CD4-positive, alpha-beta memory T cell (primary cell): Measurements from ENCODE around the gene VEZT. TPM values are rescaled to one million over a fixed set of nuclear protein-coding genes. Genes with fewer than 3 reads are reported as not detected.

ENCODE experiments used
- CTCF ChIA-PET: fragments of 350-600 bp; sonication (Branson Sonifier 250); formaldehyde crosslinking; loops from one replicate; lab custom pipeline; 2021; ENCODE audit warnings: inconsistent platforms; ENCODE audit not compliant: partially characterized antibody; lab: Charles Lee
- POLR2A ChIA-PET: fragments of 350-600 bp; sonication (Branson Sonifier 250); formaldehyde crosslinking; loops from one replicate; lab custom pipeline; 2021; ENCODE audit not compliant: partially characterized antibody; lab: Charles Lee
- DNase-seq, 5 donors: peaks; one replicate each; pipeline versions ENCODE4 v3.0.0 to v3.0.0-alpha.2; 2020 to 2022; ENCODE audit warnings: mixed read lengths in 1 of 5
- H3K27ac ChIP-seq: one replicate; pipeline ENCODE4 v1.7.0; 2013; ENCODE audit warnings: low read depth, low read length
- H3K27me3 ChIP-seq: 2 replicates; pipeline ENCODE4 v1.7.0; 2013; ENCODE audit warnings: mild to moderate bottlenecking, low read length, moderate library complexity; ENCODE audit not compliant: insufficient read depth
- H3K36me3 ChIP-seq: 2 replicates; pipeline ENCODE4 v1.7.0; 2013; ENCODE audit warnings: mild to moderate bottlenecking, low read length, moderate library complexity; ENCODE audit not compliant: insufficient read depth
- H3K4me1 ChIP-seq: 2 replicates; pipeline ENCODE4 v1.7.0; 2013; ENCODE audit warnings: mild to moderate bottlenecking, low read length, moderate library complexity; ENCODE audit not compliant: insufficient read depth
- H3K4me3 ChIP-seq, 2 donors: one replicate each; pipeline ENCODE4 v1.7.0; 2013; ENCODE audit warnings: low read length in 2 of 2, mild to moderate bottlenecking in 1 of 2
- H3K9me3 ChIP-seq, 2 donors: one replicate each; pipeline ENCODE4 v1.7.0; 2013; ENCODE audit warnings: low read length in 2 of 2, control low read depth in 1 of 2; ENCODE audit not compliant: control insufficient read depth in 1 of 2
- H3K27ac Mint-ChIP-seq, 7 donors: one replicate each; pipeline ENCODE4 v1.8.0; 2020 to 2021; ENCODE audit warnings: mixed read lengths in 7 of 7, mild to moderate bottlenecking in 6 of 7, inconsistent platforms in 3 of 7, moderate library complexity in 3 of 7
- H3K27me3 Mint-ChIP-seq, 2 donors: one replicate each; pipeline ENCODE4 v1.8.0; 2020 to 2021; ENCODE audit warnings: mixed read lengths in 2 of 2
- H3K36me3 Mint-ChIP-seq, 2 donors: one replicate each; pipeline ENCODE4 v1.8.0; 2020 to 2021; ENCODE audit warnings: mixed read lengths in 2 of 2, inconsistent platforms in 1 of 2, mild to moderate bottlenecking in 1 of 2
- H3K4me1 Mint-ChIP-seq, 4 donors: one replicate each; pipeline ENCODE4 v1.8.0; 2020 to 2021; ENCODE audit warnings: mixed read lengths in 4 of 4, mild to moderate bottlenecking in 1 of 4
- H3K4me3 Mint-ChIP-seq, 8 donors: one replicate each; pipeline ENCODE4 v1.8.0; 2020 to 2021; ENCODE audit warnings: mixed read lengths in 8 of 8, mild to moderate bottlenecking in 7 of 8, moderate library complexity in 6 of 8, inconsistent platforms in 3 of 8
- H3K9me3 Mint-ChIP-seq, 8 donors: one replicate each; pipeline ENCODE4 v1.8.0; 2020 to 2021; ENCODE audit warnings: mixed read lengths in 8 of 8, mild to moderate bottlenecking in 5 of 8, inconsistent platforms in 3 of 8, moderate library complexity in 1 of 8
- intact Hi-C: fragments of 100-400 bp; cut with micrococcal nuclease; formaldehyde crosslinking; loops from one replicate; pipeline ENCODE4 v1.15.1; 2023
- polyA plus RNA-seq, 2 donors: library from polyadenylated mRNA; unstranded; fragments of 300-500 nt; fragmentation: Illumina TruSeq; gene quantifications; one replicate each; pipeline ENCODE4 v1.2.3, GENCODE V29; 2021
- total RNA-seq, 2 experiments: library from RNA; stranded (reverse); gene quantifications; one replicate each; pipeline ENCODE4 v1.2.3, GENCODE V29; 2021

The VEZT gene
- total and polyA plus RNA-seq, 4 experiments from 2014 or later: 22.3 to 49.4 (median 34.9) TPM

DNA sequence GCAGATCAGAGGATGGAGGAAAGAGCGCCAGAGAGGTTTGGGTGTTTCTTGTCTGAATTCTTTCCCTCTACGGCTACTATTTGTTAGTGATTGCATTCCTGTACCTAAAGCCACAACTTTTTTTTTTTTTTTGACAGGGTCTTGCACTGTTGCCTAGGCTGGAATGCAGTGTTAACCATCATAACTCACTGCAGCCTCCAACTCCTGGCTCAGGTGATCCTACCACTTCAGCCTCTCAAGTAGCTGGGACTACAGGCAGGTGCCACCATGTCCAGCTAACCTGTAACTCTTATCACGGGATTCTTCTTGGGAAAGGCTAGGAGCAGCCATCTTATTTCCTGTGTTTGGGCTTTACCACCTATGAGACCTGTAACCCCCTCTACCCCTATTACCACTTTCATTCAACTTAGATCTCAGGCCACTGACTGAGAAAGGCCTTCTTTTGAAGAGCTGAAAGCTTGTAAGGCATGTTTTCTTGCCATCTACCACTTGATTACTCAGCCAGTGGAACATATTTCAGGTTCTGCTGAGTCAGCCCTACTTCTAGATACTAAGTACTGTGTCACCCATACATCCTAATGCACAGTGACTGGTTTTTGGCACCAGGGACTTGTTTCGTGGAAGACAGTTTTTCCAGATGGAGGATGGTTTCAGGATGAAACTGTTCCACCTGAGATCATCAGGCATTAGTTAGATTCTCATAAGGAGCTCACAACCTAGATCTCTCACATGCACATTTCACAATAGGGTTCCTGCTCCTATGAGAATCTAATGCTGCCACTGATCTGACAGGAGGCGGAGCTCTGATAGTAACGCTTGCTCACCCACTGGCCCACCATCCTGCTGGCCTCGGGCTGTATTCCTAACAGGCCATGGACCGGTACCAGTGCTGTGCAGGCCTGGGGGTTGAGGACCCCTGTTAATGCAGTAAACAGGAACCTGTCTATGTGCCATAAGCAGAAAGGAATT, 6.9 kb downstream of the VEZT start:
- no peak overlapping the region for H3K4me3 ChIP-seq
- peaks cover 23 to 50% (median 39%) of the 10 kb centered on the region in 4 donors for H3K4me1 Mint-ChIP-seq
- no peak overlapping the region for H3K27ac ChIP-seq
- CTCF ChIA-PET: no interaction called here
- peaks cover 22% of the 10 kb centered on the region for H3K4me1 ChIP-seq
- no peak for DNase-seq
- intact Hi-C loops: no loop called here
- no peaks in the 10 kb centered on the region for H3K36me3 ChIP-seq
- H3K27me3 Mint-ChIP-seq: no peaks in the 10 kb centered on the region
- H3K27ac Mint-ChIP-seq: peak overlapping the region in 1 of 7 donors; percentile 52
- no peaks in the 10 kb centered on the region for H3K27me3 ChIP-seq
- no peak overlapping the region for H3K4me3 Mint-ChIP-seq
- H3K9me3 Mint-ChIP-seq: no peaks in the 10 kb centered on the region
- peaks cover 4 to 25% of the 10 kb centered on the region in 2 donors for H3K36me3 Mint-ChIP-seq
- no peaks in the 10 kb centered on the region for H3K9me3 ChIP-seq
- POLR2A ChIA-PET: no interaction called here

DNA sequence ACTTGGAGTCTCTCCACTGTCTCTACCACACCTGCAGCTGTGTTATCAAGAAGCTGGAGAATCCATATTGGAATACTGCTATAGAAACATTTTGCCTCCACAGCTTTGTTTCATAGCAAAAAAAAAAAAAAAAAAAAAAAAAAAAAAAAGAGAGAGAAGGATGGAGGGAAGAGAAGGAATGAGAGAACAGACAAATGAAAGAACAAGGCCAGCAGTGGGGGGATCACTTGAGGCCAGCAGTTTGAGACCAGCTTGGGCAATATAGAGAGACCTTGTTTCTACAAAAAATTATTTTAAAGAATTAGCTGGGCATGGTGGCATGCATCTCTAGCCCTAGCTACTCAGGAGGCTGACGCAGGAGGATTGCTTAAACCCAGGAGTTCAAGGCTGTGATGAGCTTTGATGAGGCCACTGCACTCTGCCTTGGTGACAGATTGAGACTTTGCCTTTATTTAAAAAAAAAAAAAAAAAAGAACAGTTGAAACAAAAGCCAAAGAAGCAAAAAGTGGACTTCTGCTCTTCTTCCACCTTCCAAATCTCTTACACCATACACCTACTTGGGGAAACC, 8.1 kb downstream of the VEZT start:
- Mint-ChIP-seq H3K4me1 (peaks cover 18 to 42% (median 36%) of the 10 kb centered on the region in 4 donors), H3K27ac (peak overlapping the region in 2 of 7 donors; percentile 41 to 59), H3K36me3 (peaks cover 4 to 23% of the 10 kb centered on the region in 2 donors), H3K27me3 (no peaks in the 10 kb centered on the region), H3K9me3 (no peaks in the 10 kb centered on the region), H3K4me3 (no peak overlapping the region)
- no peaks in the 10 kb centered on the region for H3K36me3 ChIP-seq
- no peaks in the 10 kb centered on the region for H3K9me3 ChIP-seq
- no peak for DNase-seq
- POLR2A ChIA-PET: interaction anchor here (0.7 kb wide), 1 partner anchor 40 kb away, joined by 4 read pairs; no protein-coding TSS in a partner anchor
- CTCF ChIA-PET: interaction anchor here (0.9 to 1.0 kb wide), 2 partner anchors 8 to 152 kb away, joined by 3 to 4 read pairs; partner anchors contain the start of genes FGD6, NR2C1 and VEZT
- H3K27me3 ChIP-seq: no peaks in the 10 kb centered on the region
- intact Hi-C loops: no loop called here
- no peak overlapping the region for H3K27ac ChIP-seq
- H3K4me1 ChIP-seq: peaks cover 18% of the 10 kb centered on the region
- H3K4me3 ChIP-seq: no peak overlapping the region

DNA sequence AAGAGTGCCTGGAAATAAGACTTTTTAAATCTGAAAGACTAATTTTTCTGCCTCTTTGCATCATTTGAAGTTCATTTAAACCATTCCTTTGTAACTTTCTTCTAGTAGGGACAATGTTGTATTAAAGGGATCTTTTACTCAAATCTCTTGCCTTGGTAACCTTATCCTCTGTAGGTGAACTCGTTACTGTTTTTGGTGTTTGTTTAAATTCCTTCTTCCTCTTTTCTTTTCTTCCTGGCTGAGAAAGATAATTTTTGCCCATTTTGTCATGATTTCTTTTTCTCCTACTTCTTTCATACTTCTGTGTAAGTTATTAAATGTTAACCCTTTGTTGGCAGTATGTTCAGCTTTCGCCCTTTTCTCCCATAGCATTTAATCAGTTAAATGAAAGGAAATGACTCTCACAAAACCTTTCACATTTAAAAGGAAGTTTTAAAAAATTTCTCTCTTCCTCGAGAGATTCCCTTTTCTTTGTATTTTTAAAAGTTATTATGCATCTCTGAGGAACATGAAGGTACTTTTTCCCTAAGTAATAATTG, 10.3 kb downstream of the VEZT start:
- Mint-ChIP-seq H3K4me1 (peaks cover 13 to 46% (median 29%) of the 10 kb centered on the region in 4 donors), H3K36me3 (peaks cover 4 to 23% of the 10 kb centered on the region in 2 donors), H3K4me3 (peak overlapping the region in 1 of 8 donors; percentile 32), H3K9me3 (no peaks in the 10 kb centered on the region), H3K27ac (no peak overlapping the region), H3K27me3 (no peaks in the 10 kb centered on the region)
- POLR2A ChIA-PET: interaction anchor here (2.3 kb wide), 1 partner anchor 10 kb away, joined by 10 read pairs; the partner anchor contains the start of genes FGD6 and VEZT
- Histone ChIP-seq H3K4me1 (peaks cover 14% of the 10 kb centered on the region), H3K36me3 (no peaks in the 10 kb centered on the region), H3K4me3 (no peak overlapping the region), H3K9me3 (no peaks in the 10 kb centered on the region), H3K27ac (no peak overlapping the region), H3K27me3 (no peaks in the 10 kb centered on the region)
- no peak for DNase-seq
- intact Hi-C loops: no loop called here
- CTCF ChIA-PET: no interaction called here

DNA sequence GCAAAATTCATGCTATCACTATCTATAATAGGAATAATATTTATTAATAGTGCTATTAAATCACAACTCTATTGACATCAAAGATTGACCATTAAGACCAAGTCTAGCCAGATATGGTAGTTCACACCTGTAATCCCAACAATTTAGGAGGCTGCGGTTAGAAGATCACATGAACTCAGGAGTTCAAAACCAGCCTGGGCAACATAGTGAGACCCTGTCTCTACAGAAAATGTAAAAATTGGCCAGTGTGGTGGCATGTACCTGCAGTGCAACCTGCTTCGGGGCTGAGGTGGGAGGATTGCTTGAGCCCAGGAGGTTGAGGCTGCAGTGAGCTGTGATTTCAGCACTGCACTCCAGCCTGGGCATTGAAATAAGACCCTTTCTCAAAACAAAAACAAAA, 11.0 kb downstream of the VEZT start:
- Mint-ChIP-seq H3K4me1 (peaks cover 13 to 46% (median 30%) of the 10 kb centered on the region in 4 donors), H3K9me3 (no peaks in the 10 kb centered on the region), H3K27me3 (no peaks in the 10 kb centered on the region), H3K27ac (no peak overlapping the region), H3K36me3 (peaks cover 4 to 23% of the 10 kb centered on the region in 2 donors), H3K4me3 (no peak overlapping the region)
- Histone ChIP-seq H3K4me1 (peaks cover 14% of the 10 kb centered on the region), H3K36me3 (no peaks in the 10 kb centered on the region), H3K9me3 (no peaks in the 10 kb centered on the region), H3K27me3 (no peaks in the 10 kb centered on the region), H3K27ac (no peak overlapping the region), H3K4me3 (no peak overlapping the region)
- no peak for DNase-seq
- POLR2A ChIA-PET: interaction anchor here (2.3 kb wide), 1 partner anchor 11 kb away, joined by 10 read pairs; the partner anchor contains the start of genes FGD6 and VEZT
- CTCF ChIA-PET: no interaction called here
- intact Hi-C loops: no loop called here

DNA sequence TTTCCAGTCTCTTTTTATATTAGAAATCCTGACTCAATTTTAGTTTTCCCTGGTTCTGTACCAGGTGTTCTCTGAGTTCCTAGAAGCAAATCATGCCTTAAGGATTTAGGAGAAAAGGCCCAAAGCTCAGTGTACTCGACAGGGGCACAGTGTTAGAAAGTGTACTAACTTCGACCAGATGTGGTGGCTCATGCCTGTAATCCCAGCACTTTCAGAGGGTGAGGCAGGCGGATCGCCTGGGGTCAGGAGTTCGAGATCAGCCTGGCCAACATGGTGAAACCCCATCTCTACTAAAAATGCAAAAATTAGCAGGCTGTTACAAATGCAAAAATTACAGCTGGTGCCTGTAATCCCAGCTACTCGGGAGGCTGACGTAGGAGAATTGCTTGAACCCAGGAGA, 12.0 kb downstream of the VEZT start:
- H3K36me3 Mint-ChIP-seq: peaks cover 4 to 17% of the 10 kb centered on the region in 2 donors
- no peaks in the 10 kb centered on the region for H3K9me3 ChIP-seq
- no peaks in the 10 kb centered on the region for H3K9me3 Mint-ChIP-seq
- peaks cover 14% of the 10 kb centered on the region for H3K4me1 ChIP-seq
- peaks cover 11 to 38% (median 27%) of the 10 kb centered on the region in 4 donors for H3K4me1 Mint-ChIP-seq
- ChIA-PET CTCF (interaction anchor here (1.4 kb wide), 1 partner anchor 12 kb away, joined by 4 read pairs; the partner anchor contains the start of genes FGD6 and VEZT), POLR2A (interaction anchor here (2.3 kb wide), 1 partner anchor 12 kb away, joined by 10 read pairs; the partner anchor contains the start of genes FGD6 and VEZT)
- no peaks in the 10 kb centered on the region for H3K27me3 ChIP-seq
- no peak overlapping the region for H3K27ac ChIP-seq
- no peaks in the 10 kb centered on the region for H3K36me3 ChIP-seq
- H3K4me3 Mint-ChIP-seq: no peak overlapping the region
- H3K27ac Mint-ChIP-seq: peak overlapping the region in 1 of 7 donors; percentile 25
- intact Hi-C loops: no loop called here
- no peak overlapping the region for H3K4me3 ChIP-seq
- DNase-seq: no peak
- no peaks in the 10 kb centered on the region for H3K27me3 Mint-ChIP-seq

DNA sequence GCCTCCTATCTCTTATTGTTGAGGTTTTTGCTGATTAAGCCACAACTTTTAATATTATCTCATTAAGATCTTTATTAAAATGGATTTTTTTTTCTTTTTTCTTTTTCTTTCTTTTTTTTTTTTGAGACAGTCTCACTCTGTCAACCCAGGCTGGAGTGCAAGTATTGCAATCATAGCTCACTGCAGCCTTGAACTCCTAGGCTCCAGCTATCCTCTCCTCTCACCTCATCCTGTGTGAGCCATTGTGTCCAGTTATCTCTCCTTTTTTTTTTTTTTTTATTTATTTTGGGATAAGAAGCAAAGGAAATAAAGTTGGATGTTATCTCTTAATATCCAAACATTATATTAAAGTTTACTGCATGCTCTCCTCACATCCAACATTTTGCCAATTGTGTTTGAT, 12.7 kb downstream of the VEZT start:
- CTCF ChIA-PET: interaction anchor here (1.4 kb wide), 1 partner anchor 13 kb away, joined by 4 read pairs; the partner anchor contains the start of genes FGD6 and VEZT
- intact Hi-C loops: no loop called here

More for the DNA sequence above, 12.7 kb downstream of the VEZT start:
- DNase-seq: no peak
- no peak overlapping the region for H3K4me3 ChIP-seq
- H3K27me3 Mint-ChIP-seq: no peaks in the 10 kb centered on the region
- H3K36me3 ChIP-seq: no peaks in the 10 kb centered on the region
- peaks cover 0 to 13% of the 10 kb centered on the region in 2 donors for H3K36me3 Mint-ChIP-seq
- no peaks in the 10 kb centered on the region for H3K9me3 Mint-ChIP-seq
- H3K4me1 ChIP-seq: peaks cover 14% of the 10 kb centered on the region
- H3K27me3 ChIP-seq: no peaks in the 10 kb centered on the region
- no peak overlapping the region for H3K4me3 Mint-ChIP-seq
- H3K9me3 ChIP-seq: no peaks in the 10 kb centered on the region
- H3K4me1 Mint-ChIP-seq: peaks cover 11 to 32% (median 22%) of the 10 kb centered on the region in 4 donors
- POLR2A ChIA-PET: no interaction called here
- no peak overlapping the region for H3K27ac ChIP-seq
- H3K27ac Mint-ChIP-seq: no peak overlapping the region
